Esophagus mucosa (tissue), 1 donor: Measurements from ENCODE around the gene DCDC1. TPM values are rescaled to one million over a fixed set of nuclear protein-coding genes. Genes with fewer than 3 reads are reported as not detected.

Source experiments
- ATAC-seq: fragments of 200-7000 bp; cut with Tn5 transposase; one replicate; pipeline ENCODE4 v1.9.1; 2020
- total RNA-seq: library from RNA; stranded (reverse); gene quantifications from one replicate; pipeline ENCODE4 v1.2.4, GENCODE V29; 2023
- donor health status: DM: yes; HTN: yes; CAD: no.

The DCDC1 gene
- total RNA-seq, 1 donor from 2014 or later: not detected

- ATAC-seq: no peak
Observed at GRCh38 chr11:30823119-30823518, 546.4 kb downstream of the DCDC1 start.

- no peak for ATAC-seq
Observed at GRCh38 chr11:30821438-30821965, 548.0 kb downstream of the DCDC1 start.

- no peak for ATAC-seq
Observed at GRCh38 chr11:30818721-30819120, 550.8 kb downstream of the DCDC1 start.

- ATAC-seq: no peak
Observed at GRCh38 chr11:30816959-30817880, 552.3 kb downstream of the DCDC1 start.

- ATAC-seq: no peak
Observed at GRCh38 chr11:30815619-30816018, 553.9 kb downstream of the DCDC1 start.

- ATAC-seq: no peak
Observed at GRCh38 chr11:30814737-30815136, 554.8 kb downstream of the DCDC1 start.

Other genes starting within 250 kb of the DCDC1 start
- gene DNAJC24, start 121 bp upstream of the DCDC1 start, total RNA-seq: 8.4 TPM
- gene IMMP1L, start 139.9 kb upstream of the DCDC1 start, total RNA-seq: 12.5 TPM
- 15.1 TPM for gene ELP4, start 140.0 kb upstream of the DCDC1 start, total RNA-seq